Cardiac fibroblast (primary cell): ENCODE results near the gene NUDT10.

Experiments
- DNase-seq, 2 donors: peaks; one replicate each; pipeline versions ENCODE4 v3.0.0 to v3.0.0-alpha.2; 2010; ENCODE audit warnings: low read depth in 2 of 2
- H3K4me3 ChIP-seq, 2 donors: replicated peaks in 1 of 2; 1 replicate in 1 of 2; 2 replicates in 1 of 2; pipeline ENCODE4 v1.5.1; 2011; ENCODE audit warnings: low read depth in 2 of 2, low read length in 2 of 2, mild to moderate bottlenecking in 2 of 2, moderate library complexity in 1 of 2
- TF ChIP-seq, protein P1 (sequence below): IDR thresholded peaks from one replicate; pipeline ENCODE4 v1.5.1; 2011; ENCODE audit warnings: low read depth, mild to moderate bottlenecking, low read length, inconsistent platforms

Gene NUDT10

GRCh38 chrX:51336584-51336983 is 4.0 kb downstream of the NUDT10 start:
- DNase-seq: peak; percentile 37 to 51
- H3K4me3 ChIP-seq: no peak overlapping the region
- TF ChIP-seq, protein P1, sequence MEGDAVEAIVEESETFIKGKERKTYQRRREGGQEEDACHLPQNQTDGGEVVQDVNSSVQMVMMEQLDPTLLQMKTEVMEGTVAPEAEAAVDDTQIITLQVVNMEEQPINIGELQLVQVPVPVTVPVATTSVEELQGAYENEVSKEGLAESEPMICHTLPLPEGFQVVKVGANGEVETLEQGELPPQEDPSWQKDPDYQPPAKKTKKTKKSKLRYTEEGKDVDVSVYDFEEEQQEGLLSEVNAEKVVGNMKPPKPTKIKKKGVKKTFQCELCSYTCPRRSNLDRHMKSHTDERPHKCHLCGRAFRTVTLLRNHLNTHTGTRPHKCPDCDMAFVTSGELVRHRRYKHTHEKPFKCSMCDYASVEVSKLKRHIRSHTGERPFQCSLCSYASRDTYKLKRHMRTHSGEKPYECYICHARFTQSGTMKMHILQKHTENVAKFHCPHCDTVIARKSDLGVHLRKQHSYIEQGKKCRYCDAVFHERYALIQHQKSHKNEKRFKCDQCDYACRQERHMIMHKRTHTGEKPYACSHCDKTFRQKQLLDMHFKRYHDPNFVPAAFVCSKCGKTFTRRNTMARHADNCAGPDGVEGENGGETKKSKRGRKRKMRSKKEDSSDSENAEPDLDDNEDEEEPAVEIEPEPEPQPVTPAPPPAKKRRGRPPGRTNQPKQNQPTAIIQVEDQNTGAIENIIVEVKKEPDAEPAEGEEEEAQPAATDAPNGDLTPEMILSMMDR: peak; percentile 36

- no peak for DNase-seq
- TF ChIP-seq, protein P1: no peak
- no peak overlapping the region for H3K4me3 ChIP-seq
Observed at GRCh38 chrX:51361251-51361650, 28.6 kb downstream of the NUDT10 start.

GRCh38 chrX:51376672-51377071 is 44.0 kb downstream of the NUDT10 start:
- TF ChIP-seq, protein P1: no peak
- DNase-seq: no peak
- H3K4me3 ChIP-seq: no peak overlapping the region
